Body of pancreas (tissue), 4 donors: Measurements from ENCODE around the gene SEMA3D.

Experiments used
- CTCF ChIP-seq, 7 experiments: fragments of 450-650 bp in 4 of 7; fragments of 200-600 bp in 3 of 7; sonication (generic) in 3 of 7; IDR thresholded peaks; one replicate each; pipeline ENCODE4 v1.5.1; 2016 to 2019; ENCODE audit warnings: antibody characterized with exemption in 7 of 7
- POLR2A ChIP-seq, 3 donors: fragments of 450-650 bp; IDR thresholded peaks; one replicate each; pipeline ENCODE4 v1.6.1; 2016; ENCODE audit warnings: antibody characterized with exemption in 3 of 3, mild to moderate bottlenecking in 2 of 3

DNA sequence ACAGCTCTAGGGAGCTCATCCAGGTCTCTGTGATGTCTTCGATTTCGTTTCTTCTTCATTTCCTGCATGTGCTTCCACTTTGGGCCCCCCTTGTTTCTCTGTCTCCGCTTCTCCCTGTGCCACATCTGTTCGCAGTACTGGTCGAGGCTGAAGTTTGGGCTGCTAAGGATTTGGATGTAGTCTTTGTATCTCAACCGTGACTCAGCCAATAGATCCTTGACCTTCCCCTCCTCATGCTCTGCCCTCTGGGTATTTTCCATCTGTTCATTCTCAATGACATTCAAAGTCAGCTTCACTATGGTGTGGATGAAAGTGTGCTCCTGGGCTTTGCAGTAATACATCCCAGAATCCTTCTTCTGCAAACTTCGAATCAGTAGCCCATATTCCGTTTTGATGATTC, 187.4 kb downstream of the SEMA3D start:
- no peak for TF ChIP-seq CTCF (IDR thresholded peaks at IDR 0.05)
- no peak for TF ChIP-seq POLR2A (IDR thresholded peaks at IDR 0.05)
